Activated CD8-positive, alpha-beta memory T cell treated with anti-CD3 and anti-CD28 coated beads for 4 hours (primary cell): ENCODE results near the gene SPIN1.

Experiments used
- DNase-seq, 2 donors: peaks; one replicate each; pipeline ENCODE4 v3.0.0-alpha.2; 2020; ENCODE audit warnings: low read depth in 2 of 2

SPIN1 gene

GRCh38 chr9:88436379-88436778 lies 48.1 kb downstream of the SPIN1 start:
- no peak for DNase-seq

GRCh38 chr9:88437210-88438146 lies 49.2 kb downstream of the SPIN1 start:
- DNase-seq, result no peak

- DNase-seq, result no peak
These were observed 50.6 kb downstream of the SPIN1 start for GRCh38 chr9:88438811-88439210.

DNA sequence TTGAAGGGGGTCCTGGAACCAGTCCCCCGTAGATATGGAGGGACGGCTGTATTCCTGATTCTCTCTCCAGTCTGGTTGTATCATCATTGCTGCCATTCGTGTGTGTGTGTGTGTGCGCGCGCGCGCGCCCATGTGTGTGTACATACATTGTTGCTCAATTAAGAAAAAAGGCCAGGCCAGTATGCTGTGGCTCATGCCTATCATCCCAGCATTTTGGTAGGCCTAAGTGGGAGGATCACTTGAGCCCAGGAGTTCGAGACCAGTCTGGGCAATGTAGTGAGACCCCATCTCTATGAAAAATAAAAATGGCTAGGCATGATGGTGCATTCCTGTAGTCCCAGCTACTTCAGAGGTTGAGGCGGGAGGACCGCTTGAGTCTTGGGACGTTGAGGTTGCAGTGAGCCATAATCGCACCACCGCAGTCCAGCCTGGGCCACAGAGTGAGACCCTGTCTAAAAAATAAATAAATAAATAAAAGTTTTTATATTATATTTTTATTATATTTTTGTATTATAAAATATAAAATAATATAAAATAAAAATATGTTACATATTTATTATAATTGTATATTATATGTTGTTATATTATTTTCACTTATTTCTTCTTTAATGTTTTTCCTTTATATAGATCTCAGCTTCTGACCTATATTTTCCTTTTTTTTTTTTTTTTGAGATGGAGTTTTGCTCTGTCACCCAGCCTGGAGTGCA lies 53.2 kb downstream of the SPIN1 start:
- DNase-seq, result no peak

GRCh38 chr9:88443480-88444113 lies 55.4 kb downstream of the SPIN1 start:
- DNase-seq, result no peak

GRCh38 chr9:88446728-88447127 lies 58.5 kb downstream of the SPIN1 start:
- no peak for DNase-seq

DNA sequence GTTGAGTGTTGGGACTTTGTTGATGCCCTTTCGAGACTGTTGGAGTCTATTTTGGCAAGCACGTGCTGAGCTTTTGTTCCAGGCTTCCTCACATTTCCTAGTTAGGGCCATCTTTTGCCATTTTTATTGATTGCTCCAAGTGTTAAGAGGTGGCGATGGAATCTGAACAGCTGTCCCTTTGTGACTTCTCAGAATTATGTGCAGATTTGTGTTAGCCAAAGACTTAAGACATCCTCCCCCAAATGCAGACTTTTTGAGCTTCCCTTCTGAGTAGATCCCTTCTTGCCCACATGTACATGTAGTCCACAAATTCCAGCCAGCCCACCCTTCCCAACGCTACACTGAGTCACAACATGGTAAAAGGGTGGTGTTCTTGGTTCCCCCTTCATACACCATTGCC lies 59.2 kb downstream of the SPIN1 start:
- DNase-seq, result no peak

DNA sequence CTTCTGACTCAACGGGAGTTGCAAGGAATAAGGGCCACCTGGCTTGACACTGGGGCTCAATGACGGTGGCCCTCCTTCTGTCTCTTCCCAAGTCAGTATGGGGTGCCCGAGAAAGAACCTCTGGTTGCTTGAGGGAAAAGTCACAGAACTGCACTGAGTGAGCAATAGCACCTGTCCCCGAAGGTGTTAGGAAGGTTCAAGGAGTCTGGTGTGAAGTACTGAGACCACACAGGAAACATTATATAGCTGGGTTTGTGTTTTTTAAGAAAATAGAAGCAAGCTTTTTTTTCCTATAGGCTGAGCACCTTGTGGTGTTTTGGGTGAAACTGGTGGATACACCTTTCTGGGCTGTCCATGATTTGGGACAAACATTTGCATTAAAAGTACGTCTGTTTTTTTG lies 62.9 kb downstream of the SPIN1 start:
- no peak for DNase-seq

- DNase-seq, result no peak
These were observed 70.6 kb downstream of the SPIN1 start for GRCh38 chr9:88458716-88459465.

GRCh38 chr9:88460587-88461332 lies 72.5 kb downstream of the SPIN1 start:
- DNase-seq, result no peak

DNA sequence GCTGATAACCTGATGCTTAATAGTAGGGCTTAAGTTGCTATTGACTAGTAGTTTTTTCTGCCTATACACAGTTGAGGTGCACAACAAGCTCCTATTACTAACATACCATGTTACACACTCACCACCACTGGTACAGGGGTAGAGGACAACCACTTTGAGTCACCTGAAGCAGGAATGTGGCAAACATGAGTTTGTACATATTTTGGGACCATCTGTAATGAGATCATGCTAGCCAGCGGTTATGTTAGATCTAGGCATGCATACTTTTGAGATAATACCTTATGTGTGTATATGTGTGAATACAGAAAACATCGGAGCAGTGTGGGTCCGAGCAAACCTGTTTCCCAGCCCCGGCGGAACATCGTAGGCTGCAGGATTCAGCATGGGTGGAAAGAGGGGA lies 73.9 kb downstream of the SPIN1 start:
- DNase-seq, result no peak

GRCh38 chr9:88464851-88465250 lies 76.6 kb downstream of the SPIN1 start:
- DNase-seq, result no peak

- no peak for DNase-seq
These were observed 80.0 kb downstream of the SPIN1 start for GRCh38 chr9:88468226-88468625.

DNA sequence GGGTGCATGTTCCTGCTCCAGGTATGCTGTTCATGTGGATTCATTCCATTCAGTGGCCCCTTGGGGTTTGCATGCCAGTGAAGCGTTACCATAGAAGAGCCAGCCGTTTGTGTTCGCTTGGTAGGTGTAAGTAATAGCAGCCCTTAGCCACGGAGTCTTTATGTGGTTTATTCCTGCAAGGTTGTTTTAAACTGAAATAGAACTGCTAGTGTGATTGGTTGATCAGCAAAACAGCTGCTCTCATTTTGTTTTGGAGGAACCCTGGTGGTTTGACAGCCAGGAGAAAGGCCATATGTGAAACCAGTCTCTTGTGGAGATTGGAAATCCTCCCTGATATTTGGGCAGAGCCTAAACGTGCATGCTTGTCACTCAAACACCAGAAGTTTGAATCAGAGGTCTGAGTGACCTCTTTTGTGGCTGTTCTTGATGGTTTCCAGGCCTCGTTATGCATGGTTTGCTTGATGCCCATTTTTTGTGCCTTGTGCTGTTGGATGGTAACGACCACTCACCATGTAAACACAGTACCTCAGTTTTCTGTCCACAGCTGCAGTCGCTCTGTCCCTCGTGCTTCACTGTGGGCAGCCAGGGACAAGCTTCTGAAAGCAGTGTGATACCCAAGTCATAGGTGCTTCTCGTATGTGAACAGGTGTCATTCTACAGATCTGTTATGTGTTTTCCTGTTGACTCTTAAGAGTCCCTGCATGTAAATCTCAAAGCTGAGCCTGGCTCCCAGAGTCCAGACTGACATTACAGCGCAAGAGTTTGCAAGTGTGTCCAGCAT lies 88.4 kb downstream of the SPIN1 start:
- DNase-seq, result no peak

- DNase-seq, result no peak
These were observed 89.1 kb downstream of the SPIN1 start for GRCh38 chr9:88477300-88477751.

DNA sequence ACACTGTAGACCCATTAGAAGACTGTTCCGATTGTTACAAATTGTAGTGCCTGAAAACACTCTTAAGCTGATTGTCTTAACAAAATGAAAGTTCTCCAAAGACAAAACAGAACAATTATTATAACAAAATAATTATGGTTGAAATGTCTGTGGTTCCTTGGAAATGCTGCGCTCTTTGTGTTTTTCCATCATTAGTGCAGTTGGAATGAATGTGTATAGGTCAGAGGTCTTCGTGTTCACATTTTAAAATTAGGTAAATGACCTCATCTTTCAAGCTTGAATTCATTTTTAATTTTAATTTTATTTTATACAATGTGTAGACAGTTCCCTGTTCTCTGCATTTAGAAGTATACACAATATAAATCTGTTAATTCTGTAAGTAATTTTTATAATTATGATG lies 90.0 kb downstream of the SPIN1 start:
- no peak for DNase-seq

DNA sequence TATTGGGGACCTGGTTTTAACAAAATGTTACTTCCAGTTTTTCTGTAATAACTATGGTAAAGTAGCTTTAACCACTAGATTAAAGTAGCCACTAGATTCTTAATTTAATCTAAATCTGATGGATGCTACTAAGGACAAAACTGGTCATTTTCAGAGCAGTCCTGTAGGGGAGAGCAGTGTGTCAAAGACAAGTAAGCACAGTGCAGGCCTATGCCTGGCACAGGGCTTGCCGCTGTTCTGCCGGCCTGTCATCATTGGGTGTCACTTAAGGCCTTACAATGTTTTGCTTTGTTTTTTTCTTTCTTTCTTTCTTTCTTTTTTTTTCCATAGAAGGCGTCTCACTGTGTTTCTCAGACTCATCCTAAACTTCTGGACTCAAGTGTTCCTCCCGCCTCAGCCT lies 93.7 kb downstream of the SPIN1 start:
- DNase-seq, result no peak

- no peak for DNase-seq
These were observed 99.9 kb downstream of the SPIN1 start for GRCh38 chr9:88488166-88488565.

DNA sequence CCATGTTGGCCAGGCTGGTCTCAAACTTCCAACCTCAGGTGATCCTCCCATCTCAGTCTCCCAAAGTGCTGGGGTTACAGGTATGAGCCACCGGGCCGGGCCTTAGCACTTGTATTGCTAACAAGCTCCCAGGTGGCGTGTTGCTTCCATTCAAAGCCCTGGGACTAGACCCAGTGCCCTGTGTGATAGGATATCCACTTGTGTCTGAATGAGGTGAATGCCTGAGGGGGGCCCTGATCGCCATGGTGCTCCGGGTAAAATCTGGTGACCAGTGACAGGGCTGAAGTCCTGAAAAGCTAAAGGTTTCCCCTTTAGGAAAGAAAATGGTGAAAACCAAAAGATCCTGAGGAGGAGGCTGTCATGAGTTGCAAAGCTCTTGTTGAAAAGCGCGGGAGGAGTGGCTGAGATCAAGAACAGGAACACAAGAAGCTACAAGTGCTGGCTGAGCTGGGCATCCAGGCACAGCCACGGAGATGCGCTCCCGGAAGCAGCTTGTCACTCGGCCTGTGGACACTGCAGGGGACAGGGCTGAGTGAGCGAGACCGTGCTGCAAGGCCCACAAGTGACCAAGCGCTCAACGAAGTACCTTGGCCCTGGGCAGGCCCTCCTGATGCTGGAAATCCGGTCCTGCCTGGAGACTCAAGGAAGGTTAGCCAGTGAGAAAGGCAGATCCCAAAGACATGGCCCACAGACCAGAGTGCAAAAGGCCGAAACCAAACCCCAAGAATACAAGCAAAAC lies 106.9 kb downstream of the SPIN1 start:
- no peak for DNase-seq

GRCh38 chr9:88497224-88497623 lies 109.0 kb downstream of the SPIN1 start:
- no peak for DNase-seq
